CD8-positive, alpha-beta memory T cell (primary cell): ENCODE data around the gene REG3A. TPM values are rescaled to one million over a fixed set of nuclear protein-coding genes. Genes with fewer than 3 reads are reported as not detected.

Experiments used
- CTCF ChIA-PET: fragments of 350-600 bp; sonication (Branson Sonifier 250); formaldehyde crosslinking; loops from one replicate; lab custom pipeline; 2021; ENCODE audit warnings: antibody characterized with exemption; lab: Charles Lee
- POLR2A ChIA-PET: fragments of 350-600 bp; sonication (Branson Sonifier 250); formaldehyde crosslinking; loops from one replicate; lab custom pipeline; 2021; ENCODE audit warnings: antibody characterized with exemption; lab: Charles Lee
- DNase-seq, 5 donors: peaks; one replicate each; pipeline versions ENCODE4 v3.0.0 to v3.0.0-alpha.2; 2020 to 2022; ENCODE audit warnings: mixed read lengths in 1 of 5
- H3K27ac ChIP-seq: one replicate; pipeline ENCODE4 v1.7.0; 2013; ENCODE audit warnings: low read depth, mild to moderate bottlenecking, low read length, moderate library complexity
- H3K27me3 ChIP-seq: 2 replicates; pipeline ENCODE4 v1.7.0; 2013; ENCODE audit warnings: low read length, mild to moderate bottlenecking; ENCODE audit not compliant: insufficient read depth, poor library complexity, severe bottlenecking
- H3K36me3 ChIP-seq: 2 replicates; pipeline ENCODE4 v1.7.0; 2013; ENCODE audit warnings: mild to moderate bottlenecking, low read length, moderate library complexity; ENCODE audit not compliant: insufficient read depth
- H3K4me1 ChIP-seq: 2 replicates; pipeline ENCODE4 v1.7.0; 2013; ENCODE audit warnings: mild to moderate bottlenecking, low read length, moderate library complexity; ENCODE audit not compliant: insufficient read depth
- H3K4me3 ChIP-seq: 2 replicates; pipeline ENCODE4 v1.7.0; 2013; ENCODE audit warnings: mild to moderate bottlenecking, low read length
- H3K9me3 ChIP-seq: 2 replicates; pipeline ENCODE4 v1.7.0; 2013; ENCODE audit warnings: mild to moderate bottlenecking, low read length
- H3K27ac Mint-ChIP-seq, 8 donors: one replicate each; pipeline ENCODE4 v1.8.0; 2020 to 2021; ENCODE audit warnings: mixed read lengths in 8 of 8, mild to moderate bottlenecking in 6 of 8, inconsistent platforms in 3 of 8, moderate library complexity in 3 of 8
- H3K27me3 Mint-ChIP-seq, 2 donors: one replicate each; pipeline ENCODE4 v1.8.0; 2020 to 2021; ENCODE audit warnings: mixed read lengths in 2 of 2, mild to moderate bottlenecking in 1 of 2, moderate library complexity in 1 of 2
- H3K36me3 Mint-ChIP-seq, 3 donors: one replicate each; pipeline ENCODE4 v1.8.0; 2020 to 2021; ENCODE audit warnings: mixed read lengths in 3 of 3, inconsistent platforms in 1 of 3, mild to moderate bottlenecking in 1 of 3
- H3K4me1 Mint-ChIP-seq, 3 donors: one replicate each; pipeline ENCODE4 v1.8.0; 2020 to 2021; ENCODE audit warnings: mixed read lengths in 3 of 3, inconsistent platforms in 1 of 3, mild to moderate bottlenecking in 1 of 3
- H3K4me3 Mint-ChIP-seq, 7 donors: one replicate each; pipeline ENCODE4 v1.8.0; 2020 to 2021; ENCODE audit warnings: mixed read lengths in 7 of 7, mild to moderate bottlenecking in 6 of 7, moderate library complexity in 4 of 7, inconsistent platforms in 2 of 7
- H3K9me3 Mint-ChIP-seq, 5 donors: one replicate each; pipeline ENCODE4 v1.8.0; 2020 to 2022; ENCODE audit warnings: mixed read lengths in 5 of 5, mild to moderate bottlenecking in 3 of 5, moderate library complexity in 2 of 5, inconsistent platforms in 1 of 5
- polyA plus RNA-seq: library from polyadenylated mRNA; unstranded; fragments of 300-500 nt; fragmentation: Illumina TruSeq; gene quantifications from one replicate; pipeline ENCODE4 v1.2.3, GENCODE V29; 2021
- total RNA-seq, 2 experiments: library from RNA; stranded (reverse); gene quantifications; one replicate each; pipeline ENCODE4 v1.2.3, GENCODE V29; 2021

The REG3A gene
- total and polyA plus RNA-seq, 3 experiments from 2014 or later = not detected

DNA sequence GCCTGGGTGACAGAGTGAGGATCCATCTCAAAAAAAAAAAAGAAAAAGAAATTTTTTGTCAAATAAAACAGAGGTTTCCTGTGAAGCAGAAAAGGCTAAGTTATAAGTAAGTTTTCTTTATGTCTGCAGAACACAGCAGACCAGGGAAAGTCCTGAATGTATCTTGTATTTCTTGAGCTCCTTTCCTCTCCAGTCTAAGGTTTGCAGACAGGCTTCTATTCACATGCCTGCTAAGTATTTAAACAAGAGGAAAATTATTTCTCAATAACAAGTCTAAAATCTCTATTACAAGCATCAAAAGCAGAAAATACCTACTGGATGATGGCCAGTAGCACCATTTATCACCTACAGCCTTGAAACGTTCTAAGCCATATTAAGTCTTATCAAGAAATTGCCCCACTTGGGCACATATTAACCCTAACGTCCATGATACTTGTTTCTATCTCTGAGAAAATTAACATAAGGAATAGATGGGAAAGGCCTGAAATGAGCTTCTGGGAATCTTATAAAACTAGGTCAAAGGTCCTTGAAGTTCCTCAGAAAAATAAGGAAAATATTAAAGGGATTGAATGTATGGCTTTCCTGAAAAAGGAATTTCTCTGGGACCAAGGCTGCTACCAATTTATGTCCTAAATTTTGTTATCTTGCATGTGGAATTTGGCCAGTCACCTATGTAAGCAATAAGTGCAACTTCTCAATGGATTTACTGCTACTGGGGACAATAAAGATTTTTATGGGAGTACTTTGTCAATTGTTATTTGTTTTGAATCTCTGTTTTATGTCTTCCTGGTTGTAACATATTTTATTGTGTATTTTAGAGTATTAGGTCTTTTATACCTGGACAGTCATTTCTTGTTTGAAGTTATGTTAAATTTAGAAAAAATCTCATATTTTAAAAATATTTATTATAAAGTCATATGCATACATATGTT, 42.3 kb downstream of the REG3A start:
- ChIA-PET CTCF (no interaction called here), POLR2A (no interaction called here)
- peaks cover 4 to 25% (median 12%) of the 10 kb centered on the region in 5 donors for H3K9me3 Mint-ChIP-seq

DNA sequence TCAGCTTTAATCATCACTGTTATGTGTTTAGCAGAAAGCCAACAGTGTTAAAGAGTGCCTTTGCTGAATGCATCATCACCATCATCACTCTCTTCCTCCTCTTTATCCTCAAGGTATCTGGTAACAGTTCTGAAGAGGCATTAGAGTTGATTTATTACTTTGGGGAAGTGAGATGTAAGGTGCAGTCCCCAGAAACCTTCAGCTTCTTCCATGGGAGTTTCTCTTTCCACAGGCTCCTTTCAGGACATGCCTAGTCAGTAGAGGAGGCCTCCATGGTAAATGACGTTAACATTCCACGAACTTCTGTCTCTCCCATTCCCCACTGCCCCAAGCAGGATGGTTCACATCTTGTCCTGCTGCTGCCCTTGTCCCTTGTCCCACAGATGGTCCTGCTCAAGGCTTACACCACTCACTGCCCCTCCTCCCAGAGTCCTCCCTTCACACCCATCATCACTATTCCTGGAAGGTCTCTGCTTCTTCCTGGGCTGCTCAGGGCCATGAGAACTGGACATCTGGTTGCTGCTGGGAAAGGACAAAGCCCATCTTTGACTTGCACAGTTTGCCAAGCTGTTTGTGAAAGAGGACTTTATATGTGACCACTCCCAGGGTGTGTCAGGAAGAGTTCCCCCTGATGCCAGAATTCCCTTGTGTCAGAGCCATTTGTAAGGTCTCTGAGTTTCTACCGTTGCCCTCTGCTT, 44.6 kb downstream of the REG3A start:
- Mint-ChIP-seq H3K27ac (no peak overlapping the region), H3K27me3 (peaks cover 0 to 2% of the 10 kb centered on the region in 2 donors), H3K36me3 (no peaks in the 10 kb centered on the region), H3K9me3 (peaks cover 4 to 23% (median 11%) of the 10 kb centered on the region in 5 donors), H3K4me3 (no peak overlapping the region), H3K4me1 (no peaks in the 10 kb centered on the region)
- ChIA-PET CTCF (no interaction called here), POLR2A (no interaction called here)
- Histone ChIP-seq H3K4me3 (no peak overlapping the region), H3K4me1 (no peaks in the 10 kb centered on the region), H3K27me3 (no peaks in the 10 kb centered on the region), H3K27ac (no peak overlapping the region), H3K36me3 (no peaks in the 10 kb centered on the region), H3K9me3 (no peaks in the 10 kb centered on the region)
- no peak for DNase-seq

More for the DNA sequence above, 42.3 kb downstream of the REG3A start:
- no peaks in the 10 kb centered on the region for H3K36me3 ChIP-seq
- no peaks in the 10 kb centered on the region for H3K4me1 ChIP-seq
- no peaks in the 10 kb centered on the region for H3K4me1 Mint-ChIP-seq
- peaks cover 0 to 2% of the 10 kb centered on the region in 2 donors for H3K27me3 Mint-ChIP-seq
- no peak for DNase-seq
- H3K27ac ChIP-seq = no peak overlapping the region
- no peaks in the 10 kb centered on the region for H3K27me3 ChIP-seq
- no peak overlapping the region for H3K4me3 ChIP-seq
- H3K9me3 ChIP-seq = no peaks in the 10 kb centered on the region
- H3K36me3 Mint-ChIP-seq = no peaks in the 10 kb centered on the region
- no peak overlapping the region for H3K4me3 Mint-ChIP-seq
- H3K27ac Mint-ChIP-seq = no peak overlapping the region

DNA sequence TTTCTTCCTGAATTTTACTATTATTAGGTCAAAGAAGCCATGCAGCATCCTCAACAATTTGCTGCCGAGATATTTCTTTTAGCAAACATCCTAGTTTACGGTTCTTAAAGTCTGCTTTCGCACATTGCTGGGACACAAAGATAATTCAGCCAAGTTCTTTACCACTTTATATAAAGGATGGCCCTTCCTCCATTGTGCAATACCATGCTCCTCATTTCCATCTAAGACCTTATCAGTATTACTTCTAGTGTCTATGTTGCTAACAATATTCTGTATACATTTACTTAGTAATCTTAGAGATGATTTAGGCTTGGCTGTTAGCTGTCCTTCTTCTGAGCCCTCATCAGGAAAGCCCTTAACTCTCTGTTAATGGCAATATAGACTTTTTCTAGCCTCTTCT, 47.3 kb downstream of the REG3A start:
- Histone ChIP-seq H3K27ac (no peak overlapping the region), H3K27me3 (no peaks in the 10 kb centered on the region), H3K4me3 (no peak overlapping the region), H3K36me3 (no peaks in the 10 kb centered on the region), H3K9me3 (no peaks in the 10 kb centered on the region), H3K4me1 (no peaks in the 10 kb centered on the region)
- Mint-ChIP-seq H3K4me3 (no peak overlapping the region), H3K4me1 (no peaks in the 10 kb centered on the region), H3K27me3 (no peaks in the 10 kb centered on the region), H3K9me3 (peaks cover 4 to 21% (median 8%) of the 10 kb centered on the region in 5 donors), H3K36me3 (no peaks in the 10 kb centered on the region), H3K27ac (no peak overlapping the region)
- DNase-seq = no peak
- CTCF ChIA-PET = no interaction called here
- POLR2A ChIA-PET = no interaction called here

Other genes starting within 250 kb of the REG3A start
- gene REG3G, start 134.1 kb downstream of the REG3A start, total RNA-seq = not detected
- gene REG3G, start 134.1 kb downstream of the REG3A start, polyA plus RNA-seq = not detected
- gene REG1B, start 71.8 kb downstream of the REG3A start, total RNA-seq = not detected
- not detected for gene REG1B, start 71.8 kb downstream of the REG3A start, polyA plus RNA-seq
- not detected for gene REG1A, start 39.3 kb downstream of the REG3A start, total RNA-seq
- gene REG1A, start 39.3 kb downstream of the REG3A start, polyA plus RNA-seq = not detected